ENCODE results near the gene HNF1A.

DNA sequence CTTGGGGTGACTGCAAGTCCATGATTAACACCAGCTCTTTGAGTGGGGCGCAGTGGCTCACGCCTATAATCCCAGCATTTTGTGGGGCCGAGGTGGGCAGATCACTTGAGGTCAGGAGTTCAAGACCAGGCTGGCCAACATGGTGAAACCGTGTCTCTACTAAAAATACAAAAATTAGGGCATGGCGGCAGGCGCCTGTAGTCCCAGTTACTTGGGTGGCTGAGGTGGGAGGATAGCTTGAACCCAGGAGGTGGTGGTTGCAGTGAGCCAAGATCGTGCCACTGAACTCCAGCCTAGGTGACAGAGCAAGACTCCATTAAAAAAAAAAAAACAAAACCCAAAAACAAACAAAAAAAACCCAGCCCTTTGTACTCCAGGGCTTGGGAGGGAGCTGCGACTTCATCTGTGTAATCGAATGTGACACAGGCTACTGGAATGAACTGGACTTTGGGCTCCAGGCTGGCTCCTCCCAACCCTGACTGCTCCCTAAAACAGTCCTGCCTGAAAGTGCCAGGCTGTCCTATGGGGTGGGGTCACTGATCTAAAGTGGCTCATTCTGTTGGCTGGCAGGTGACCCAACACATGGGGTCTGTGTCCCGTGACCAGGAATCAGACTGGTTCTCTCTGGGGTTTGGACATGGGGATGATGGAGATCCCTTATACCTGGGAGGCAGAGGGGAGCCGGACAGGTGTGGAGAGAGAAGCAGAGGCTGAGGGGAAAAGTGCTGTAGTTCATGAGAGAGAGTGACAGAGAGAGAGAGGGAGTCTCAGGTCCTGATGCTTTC is 47.3 kb downstream of the HNF1A start:
- TF ChIP-seq, protein P1, sequence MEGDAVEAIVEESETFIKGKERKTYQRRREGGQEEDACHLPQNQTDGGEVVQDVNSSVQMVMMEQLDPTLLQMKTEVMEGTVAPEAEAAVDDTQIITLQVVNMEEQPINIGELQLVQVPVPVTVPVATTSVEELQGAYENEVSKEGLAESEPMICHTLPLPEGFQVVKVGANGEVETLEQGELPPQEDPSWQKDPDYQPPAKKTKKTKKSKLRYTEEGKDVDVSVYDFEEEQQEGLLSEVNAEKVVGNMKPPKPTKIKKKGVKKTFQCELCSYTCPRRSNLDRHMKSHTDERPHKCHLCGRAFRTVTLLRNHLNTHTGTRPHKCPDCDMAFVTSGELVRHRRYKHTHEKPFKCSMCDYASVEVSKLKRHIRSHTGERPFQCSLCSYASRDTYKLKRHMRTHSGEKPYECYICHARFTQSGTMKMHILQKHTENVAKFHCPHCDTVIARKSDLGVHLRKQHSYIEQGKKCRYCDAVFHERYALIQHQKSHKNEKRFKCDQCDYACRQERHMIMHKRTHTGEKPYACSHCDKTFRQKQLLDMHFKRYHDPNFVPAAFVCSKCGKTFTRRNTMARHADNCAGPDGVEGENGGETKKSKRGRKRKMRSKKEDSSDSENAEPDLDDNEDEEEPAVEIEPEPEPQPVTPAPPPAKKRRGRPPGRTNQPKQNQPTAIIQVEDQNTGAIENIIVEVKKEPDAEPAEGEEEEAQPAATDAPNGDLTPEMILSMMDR (IDR thresholded peaks at IDR 0.05), result no peak
- no peak for TF ChIP-seq POLR2A (IDR thresholded peaks at IDR 0.05)
